DND-41 (cell line): ENCODE measurements around the gene HOXB13.

ENCODE experiments used
- EZH2 ChIP-seq: IDR thresholded peaks from 3 replicates; pipeline ENCODE4 v1.6.1; 2012; ENCODE audit warnings: borderline replicate concordance, low read depth, mild to moderate bottlenecking, moderate library complexity, low read length, inconsistent platforms; ENCODE audit not compliant: severe bottlenecking
- TF ChIP-seq, protein P1 (sequence below): IDR thresholded peaks from 2 replicates; pipeline ENCODE4 v1.5.1; 2012; ENCODE audit warnings: borderline replicate concordance, low read length, moderate library complexity, mild to moderate bottlenecking; ENCODE audit not compliant: poor library complexity, severe bottlenecking; ENCODE audit errors: extremely low read depth

DNA sequence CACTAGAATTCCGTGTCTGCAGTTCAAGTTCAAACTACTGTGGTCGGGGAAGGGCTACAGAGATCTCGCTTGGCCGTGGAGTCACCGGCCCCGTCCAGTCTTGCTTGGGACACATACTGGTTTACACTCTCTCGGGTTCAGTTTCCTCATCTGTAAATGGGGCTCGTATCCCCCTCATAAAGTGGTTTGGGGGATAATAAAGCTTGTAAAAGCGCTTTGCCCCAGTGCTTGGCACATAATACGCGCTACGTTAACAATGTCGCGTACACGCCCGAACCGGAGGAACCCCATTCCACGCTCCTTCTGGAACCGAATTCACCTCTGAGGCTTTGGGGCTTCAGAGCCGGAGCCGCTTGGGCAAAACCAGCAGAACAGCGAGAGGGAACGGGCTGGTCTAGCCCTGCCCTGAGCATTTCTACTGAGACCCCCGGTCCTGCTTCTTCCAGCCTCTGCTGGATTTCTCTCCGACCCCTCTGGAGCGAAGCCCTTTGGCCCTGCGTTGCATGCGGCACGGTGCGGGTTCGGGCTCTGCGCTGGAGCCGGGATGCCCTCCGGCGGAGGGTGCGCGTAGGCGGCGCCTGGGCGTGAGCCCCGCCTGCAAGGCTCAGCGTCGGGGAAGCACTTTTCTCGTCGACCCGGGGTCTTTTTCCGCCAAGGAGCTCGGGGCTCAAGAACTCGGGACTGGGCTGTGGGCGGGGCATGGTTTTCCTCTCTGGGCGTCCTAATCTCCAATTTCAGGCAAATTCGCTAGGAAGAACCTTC is 26.1 kb upstream of the HOXB13 start:
- TF ChIP-seq, protein P1, sequence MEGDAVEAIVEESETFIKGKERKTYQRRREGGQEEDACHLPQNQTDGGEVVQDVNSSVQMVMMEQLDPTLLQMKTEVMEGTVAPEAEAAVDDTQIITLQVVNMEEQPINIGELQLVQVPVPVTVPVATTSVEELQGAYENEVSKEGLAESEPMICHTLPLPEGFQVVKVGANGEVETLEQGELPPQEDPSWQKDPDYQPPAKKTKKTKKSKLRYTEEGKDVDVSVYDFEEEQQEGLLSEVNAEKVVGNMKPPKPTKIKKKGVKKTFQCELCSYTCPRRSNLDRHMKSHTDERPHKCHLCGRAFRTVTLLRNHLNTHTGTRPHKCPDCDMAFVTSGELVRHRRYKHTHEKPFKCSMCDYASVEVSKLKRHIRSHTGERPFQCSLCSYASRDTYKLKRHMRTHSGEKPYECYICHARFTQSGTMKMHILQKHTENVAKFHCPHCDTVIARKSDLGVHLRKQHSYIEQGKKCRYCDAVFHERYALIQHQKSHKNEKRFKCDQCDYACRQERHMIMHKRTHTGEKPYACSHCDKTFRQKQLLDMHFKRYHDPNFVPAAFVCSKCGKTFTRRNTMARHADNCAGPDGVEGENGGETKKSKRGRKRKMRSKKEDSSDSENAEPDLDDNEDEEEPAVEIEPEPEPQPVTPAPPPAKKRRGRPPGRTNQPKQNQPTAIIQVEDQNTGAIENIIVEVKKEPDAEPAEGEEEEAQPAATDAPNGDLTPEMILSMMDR: no peak
- no peak for TF ChIP-seq EZH2
